ENCODE data around the gene PSTPIP2.

GRCh38 chr18:45993438-45993837, 78.6 kb downstream of the PSTPIP2 start:
- TF ChIP-seq CTCF (IDR thresholded peaks at IDR 0.05; ENCODE audit: extremely low read depth in 1 of 2, insufficient read depth in 1 of 2, low read depth in 1 of 2, low read length in 2 of 2) (no peak), EZH2 (IDR thresholded peaks at IDR 0.05; ENCODE audit: borderline replicate concordance, low read depth, low read length, severe bottlenecking) (no peak), POLR2AphosphoS5 (IDR thresholded peaks at IDR 0.05; ENCODE audit: insufficient read depth, low read depth, low read length) (peak; percentile 37)

All from endothelial cell of umbilical vein (primary cell).